Measurements from ENCODE around the gene DPF3.

- TF ChIP-seq CTCF (IDR thresholded peaks at IDR 0.05) (no peak), POLR2A (IDR thresholded peaks at IDR 0.05) (no peak)
Observed at GRCh38 chr14:72738161-72738611, 155.7 kb downstream of the DPF3 start.

Measured in right lobe of liver (tissue), 4 donors.